Stromal cell of bone marrow (primary cell): Measurements from ENCODE around the gene SCARB2.
"Not testable (repeated sequence)": the region's sequence is repeated elsewhere in the genome, so short reads cannot be mapped to it uniquely, and the experiment has no call there.

Source experiments
- DNase-seq: peaks from one replicate; pipeline ENCODE4 v3.0.0-alpha.2; 2012; ENCODE audit warnings: low read depth

The SCARB2 gene

DNA sequence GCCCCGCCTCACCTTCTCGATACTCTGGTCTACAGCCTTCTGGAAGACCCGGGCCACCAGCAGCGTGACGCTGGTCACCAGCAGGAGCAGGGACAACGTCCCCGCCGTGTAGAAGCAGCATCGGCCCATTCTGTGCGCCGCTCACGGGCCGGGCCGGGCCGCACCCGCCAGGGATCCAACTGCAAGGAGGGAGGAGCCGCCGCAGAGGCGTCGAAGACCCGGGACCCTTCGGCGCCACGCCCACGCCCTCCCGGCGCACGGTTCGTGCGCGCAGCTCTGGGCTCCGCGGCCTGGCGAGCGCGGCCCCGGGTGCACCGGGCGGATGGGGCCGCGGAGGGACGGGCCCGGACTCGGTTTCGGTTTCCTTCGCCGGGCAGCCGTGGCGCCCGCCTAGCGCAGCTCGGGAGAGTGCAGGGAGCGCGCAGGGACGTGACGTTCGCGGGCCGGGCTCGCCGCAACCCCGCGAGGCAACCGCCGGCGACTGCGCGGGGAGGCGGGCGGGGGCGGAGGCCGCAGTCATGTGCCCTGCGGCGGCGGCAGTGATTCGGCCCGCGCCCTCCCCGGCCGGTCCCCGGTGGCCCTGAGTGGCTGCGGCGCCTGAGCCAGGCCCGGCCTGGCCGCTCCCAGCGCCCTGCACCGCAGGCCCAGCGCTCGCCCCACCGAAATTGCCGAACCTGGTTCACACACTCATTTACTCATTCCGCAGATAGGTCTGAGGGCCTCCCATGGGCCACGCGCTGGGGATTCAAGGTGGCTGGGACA is at the start of gene SCARB2:
Gene SCARB2, minus strand, starts transcription at position 410 of the 762 bp plus-strand sequence. Its CDS starts 281 bp downstream, at position 129.
- DNase-seq: peak; percentile 81

- DNase-seq: no peak
Measured at GRCh38 chr4:76260571-76260970, 46.9 kb upstream of the SCARB2 start.

DNA sequence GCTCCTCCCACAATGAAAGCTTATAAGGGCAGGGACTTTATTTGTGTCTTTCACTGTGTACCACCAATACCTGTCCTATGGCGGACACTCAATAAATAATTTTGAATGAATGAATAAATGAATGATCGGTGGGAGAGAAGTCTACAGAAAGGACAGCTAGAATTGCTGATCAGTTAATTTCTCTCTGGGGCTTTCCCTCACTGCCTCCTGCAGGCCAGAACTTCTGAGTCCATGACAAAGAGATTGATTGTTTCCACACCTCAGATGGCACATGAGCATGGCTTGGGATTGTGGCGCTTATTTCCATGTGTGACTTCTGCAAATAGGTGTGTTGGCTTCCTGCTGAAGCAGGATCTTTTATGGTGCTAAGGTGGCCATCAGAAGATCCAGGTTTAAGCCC is 44.2 kb upstream of the SCARB2 start:
- no peak for DNase-seq

GRCh38 chr4:76256968-76257367 is 43.3 kb upstream of the SCARB2 start:
- DNase-seq: no peak

DNA sequence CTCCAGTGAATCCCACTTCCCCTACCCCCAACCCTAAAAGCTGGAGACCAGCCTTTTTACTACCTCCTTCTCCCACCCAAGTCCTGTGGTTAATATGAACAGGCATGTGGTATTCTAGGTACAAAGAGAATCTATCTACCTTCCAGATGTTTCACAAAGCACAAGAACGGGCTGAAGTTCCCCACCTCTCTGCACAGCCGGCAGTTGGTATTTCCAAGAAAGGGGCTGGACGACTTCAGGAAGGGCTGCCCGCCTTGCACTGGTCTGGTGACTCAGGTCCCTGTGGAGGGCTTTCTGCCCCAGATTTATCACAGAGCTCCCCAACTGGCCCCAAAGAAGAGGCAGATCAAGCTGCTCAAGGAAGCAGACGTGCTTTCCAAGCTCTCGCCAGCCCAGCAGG is 42.4 kb upstream of the SCARB2 start:
- DNase-seq: no peak

- no peak for DNase-seq
Measured at GRCh38 chr4:76253511-76253910, 39.9 kb upstream of the SCARB2 start.

DNA sequence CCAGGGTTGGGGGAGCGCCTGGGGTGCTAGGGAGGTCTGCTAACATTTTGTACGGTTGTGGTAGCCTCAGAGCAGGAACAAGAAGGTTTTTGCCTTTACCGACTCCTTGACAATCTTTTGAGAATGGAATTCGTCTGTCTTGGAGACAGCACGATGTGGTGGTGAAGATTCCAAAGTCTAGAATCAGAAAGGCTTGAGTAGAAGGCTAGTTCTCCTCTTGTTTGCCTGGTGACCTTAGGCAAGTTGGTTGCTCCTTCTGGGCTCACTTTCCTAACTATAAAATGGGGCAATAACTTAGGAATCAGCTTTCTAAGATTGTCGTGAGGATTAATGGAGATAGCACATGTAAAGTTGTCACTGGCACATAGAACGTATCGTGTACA is 38.6 kb upstream of the SCARB2 start:
- no peak for DNase-seq

- peak; percentile 25 for DNase-seq
Measured at GRCh38 chr4:76251441-76252270, 38.0 kb upstream of the SCARB2 start, which contains the start of gene FAM47E. FAM47E (plus strand) TSS chr4:76251721; CDS start chr4:76251747, 26 bp downstream.

GRCh38 chr4:76250962-76251361 is 37.3 kb upstream of the SCARB2 start:
- no peak for DNase-seq

DNA sequence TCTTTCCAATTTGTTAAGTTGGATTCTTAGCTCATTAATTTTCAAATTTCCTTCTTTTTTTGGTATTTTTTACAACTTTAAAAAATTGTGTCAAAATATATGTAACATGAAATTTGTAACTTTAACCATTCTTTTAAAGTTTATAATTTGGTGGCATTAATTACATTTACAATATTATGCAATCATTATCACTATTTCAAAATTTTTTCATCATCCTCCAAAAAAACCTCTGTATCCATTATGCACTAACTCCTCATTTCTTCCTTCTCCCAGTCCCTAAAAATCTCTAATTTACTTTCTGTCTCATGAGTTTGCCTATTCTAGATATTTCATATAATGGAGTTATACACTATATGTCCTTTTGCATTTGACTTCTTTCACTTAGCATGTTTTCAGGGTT is 33.2 kb upstream of the SCARB2 start:
- no peak for DNase-seq

DNA sequence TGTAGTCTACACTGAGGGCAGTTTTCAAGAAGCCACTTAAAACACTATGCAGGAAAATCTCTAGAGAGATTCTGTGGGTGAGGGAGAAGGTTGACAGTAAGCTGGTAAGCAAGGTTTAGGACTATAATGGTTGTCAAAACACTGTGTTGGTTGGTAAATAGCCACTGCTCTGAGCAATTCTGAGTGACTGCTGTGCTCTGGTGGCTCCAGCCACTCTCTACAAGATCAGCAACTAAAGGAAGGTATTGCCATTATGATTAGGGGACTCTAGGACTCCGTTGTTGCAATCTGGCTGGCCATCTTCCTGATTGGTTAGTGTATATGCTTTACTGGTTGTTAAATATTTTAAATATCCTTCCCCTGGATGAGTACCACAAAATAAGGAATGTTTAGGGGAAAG is 32.4 kb upstream of the SCARB2 start:
- no peak for DNase-seq

GRCh38 chr4:76243877-76244276 is 30.3 kb upstream of the SCARB2 start:
- DNase-seq: not testable (repeated sequence)

- DNase-seq: no peak
Measured at GRCh38 chr4:76240236-76240635, 26.6 kb upstream of the SCARB2 start.

GRCh38 chr4:76238701-76239100 is 25.1 kb upstream of the SCARB2 start:
- DNase-seq: no peak

GRCh38 chr4:76238236-76238635 is 24.6 kb upstream of the SCARB2 start:
- no peak for DNase-seq

- DNase-seq: no peak
Measured at GRCh38 chr4:76235915-76236314, 22.3 kb upstream of the SCARB2 start.

- DNase-seq: no peak
Measured at GRCh38 chr4:76235407-76235806, 21.8 kb upstream of the SCARB2 start.

DNA sequence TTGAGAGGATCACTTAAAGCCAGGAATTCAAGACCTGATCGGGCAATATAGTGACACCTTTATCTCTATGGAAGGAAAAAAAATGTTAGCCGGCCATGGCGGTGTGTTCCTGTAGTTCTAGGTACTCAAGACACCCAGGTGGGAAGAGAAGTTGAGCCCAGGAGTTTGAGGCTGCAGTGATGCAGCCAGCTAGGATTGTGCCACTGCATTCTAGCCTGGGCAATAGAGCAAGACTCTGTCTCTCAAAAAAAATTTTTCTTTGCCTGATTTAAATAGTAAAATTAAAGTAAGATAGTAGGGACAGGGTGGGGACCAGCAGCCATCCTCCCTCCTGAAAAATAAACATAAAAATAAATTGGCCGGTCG is 21.0 kb upstream of the SCARB2 start:
- no peak for DNase-seq

GRCh38 chr4:76233967-76234678 is 20.5 kb upstream of the SCARB2 start:
- no peak for DNase-seq

- no peak for DNase-seq
Measured at GRCh38 chr4:76233529-76233928, 19.9 kb upstream of the SCARB2 start.

DNA sequence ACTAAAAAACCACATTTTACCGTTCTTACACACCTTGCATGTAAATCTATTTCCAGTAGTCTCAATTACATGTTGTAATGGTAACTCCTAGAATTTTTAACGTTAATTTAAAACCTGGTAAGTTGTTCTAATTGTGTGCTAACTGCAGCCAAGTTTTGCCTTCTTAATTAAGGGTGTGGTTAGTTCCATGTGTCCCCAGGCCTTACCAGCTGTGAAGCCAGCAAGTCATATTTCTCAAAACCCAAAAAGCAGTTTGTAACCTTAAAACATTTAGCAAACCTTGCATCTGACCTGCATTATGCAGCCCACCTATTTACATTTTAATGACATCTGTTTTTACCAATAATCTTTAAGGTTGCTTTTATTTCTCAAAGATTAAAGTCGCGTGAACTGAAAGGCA is 19.5 kb upstream of the SCARB2 start:
- DNase-seq: no peak

DNA sequence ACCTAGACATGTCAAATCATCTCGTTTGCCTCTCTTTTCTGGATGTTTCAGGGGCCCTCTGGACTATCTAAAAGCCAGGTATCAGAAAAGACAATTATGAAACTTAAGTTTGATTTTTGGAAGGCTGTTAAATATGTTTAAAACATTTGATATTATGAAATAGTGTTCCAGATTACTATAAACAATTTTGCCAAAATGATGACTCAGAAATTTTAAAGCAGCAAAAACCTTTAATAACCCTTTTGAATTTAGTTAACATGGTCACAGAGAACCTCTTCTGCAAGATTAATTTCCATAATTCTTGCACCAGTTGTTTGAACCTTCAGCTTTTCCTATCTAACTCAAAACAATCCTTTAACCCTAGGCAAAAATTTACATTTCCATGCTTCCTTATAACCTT is 19.1 kb upstream of the SCARB2 start:
- DNase-seq: no peak

DNA sequence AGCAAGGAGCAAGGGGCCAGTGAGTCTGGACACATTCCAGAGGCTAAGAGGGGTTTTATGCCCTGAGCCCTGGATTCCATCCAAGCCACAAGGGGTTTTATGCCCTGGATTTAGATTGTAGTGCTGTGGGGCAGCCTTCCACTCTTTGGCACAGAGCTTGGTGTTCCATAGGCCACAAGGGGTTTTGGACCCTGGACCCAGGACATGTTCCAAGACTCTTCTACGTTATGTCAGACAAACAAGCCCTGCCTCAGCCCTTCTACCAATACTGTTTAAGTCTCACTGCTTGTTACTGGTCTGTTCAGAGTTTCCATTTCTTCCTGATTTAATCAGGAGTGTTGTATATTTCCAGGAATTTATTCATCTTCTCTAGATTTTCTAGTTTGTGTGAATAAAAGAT is 12.8 kb upstream of the SCARB2 start:
- no peak for DNase-seq
